D341Med (cell line): Measurements from ENCODE around the gene PRKCB.

ENCODE experiments used
- DNase-seq: peaks from one replicate; pipeline ENCODE4 v3.0.0; 2012; ENCODE audit warnings: low spot score

PRKCB gene

DNA sequence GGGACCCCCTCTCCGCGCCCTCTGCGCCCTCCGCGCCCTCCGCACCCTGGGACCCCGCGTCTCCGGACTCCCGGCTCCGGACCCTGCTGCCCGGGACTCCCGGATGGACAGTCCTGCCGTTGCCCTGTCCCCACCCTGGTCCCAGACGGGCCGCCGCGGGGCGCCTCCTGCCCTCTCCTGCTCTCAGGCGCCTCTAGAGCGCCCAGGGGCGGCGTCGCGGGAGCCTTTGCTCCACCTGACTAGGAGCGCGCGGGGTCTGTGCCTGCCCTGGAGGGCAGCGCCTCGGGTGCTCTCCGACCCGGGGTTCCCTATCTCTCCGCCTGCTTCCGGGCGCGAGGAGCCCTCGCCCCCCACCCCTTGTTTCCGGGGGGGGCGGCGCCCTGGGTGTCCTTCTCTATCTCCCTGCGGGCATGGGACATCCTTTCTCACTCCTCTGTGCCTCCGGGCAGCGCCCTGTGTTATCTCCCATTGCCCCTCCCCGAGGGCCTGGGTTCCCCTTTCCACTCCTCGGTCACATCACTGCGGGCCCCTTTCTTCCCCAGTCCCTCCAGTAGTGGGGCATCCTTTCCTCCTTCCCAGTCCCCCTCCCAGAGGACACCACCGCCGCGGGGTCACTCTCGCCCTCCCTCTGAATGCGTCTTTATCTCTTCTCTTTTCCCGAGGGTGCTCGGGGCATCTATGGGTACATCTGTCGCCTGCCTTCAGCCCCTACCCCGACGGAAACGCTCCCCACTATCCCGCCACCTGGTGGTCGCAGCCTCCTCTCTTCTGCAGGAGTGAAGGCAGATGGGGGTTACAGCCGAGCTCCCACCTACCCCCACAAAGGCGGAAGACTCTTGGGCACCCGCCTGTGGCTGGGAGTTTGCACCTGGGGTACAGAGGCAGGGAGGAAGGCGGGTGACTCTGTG is 875 bp downstream of the PRKCB start:
- peak; percentile 52 for DNase-seq

DNA sequence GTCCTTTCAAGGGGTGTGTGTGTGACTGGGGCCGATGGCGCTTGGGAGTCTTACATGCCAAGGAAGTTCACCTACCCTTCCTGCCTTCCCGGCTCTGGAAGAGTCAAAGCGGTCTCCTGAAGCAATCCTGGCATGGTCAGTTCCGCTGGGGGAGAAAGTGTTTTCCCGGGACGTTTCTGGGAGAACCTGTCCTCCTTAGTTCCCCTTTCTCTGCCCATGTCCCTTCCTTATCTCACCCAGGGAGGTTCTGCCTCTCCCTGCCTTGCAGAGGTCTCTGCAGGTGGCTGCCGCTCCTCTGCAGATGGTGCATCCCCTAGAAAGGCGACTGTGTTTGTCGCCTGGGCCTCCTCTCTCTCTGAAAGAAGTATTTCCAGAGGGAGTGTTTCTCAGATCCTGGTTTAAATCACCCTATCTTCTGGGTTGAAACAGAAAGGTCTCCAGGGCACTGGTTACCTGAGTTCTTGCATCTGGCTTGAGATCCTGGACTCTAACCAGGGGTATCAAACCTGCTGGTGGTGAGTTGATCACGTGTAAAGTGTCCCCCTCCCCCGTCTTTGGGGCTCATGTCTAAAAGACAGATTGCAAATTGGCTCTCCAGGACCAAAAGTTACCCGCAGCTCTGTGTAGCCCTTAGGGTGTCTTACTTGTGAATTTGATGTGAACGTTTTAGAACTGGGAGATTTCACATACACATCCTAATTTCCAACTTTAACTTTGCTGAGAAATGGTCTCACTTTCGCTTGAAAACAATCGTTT is 1.9 kb downstream of the PRKCB start:
- no peak for DNase-seq

DNA sequence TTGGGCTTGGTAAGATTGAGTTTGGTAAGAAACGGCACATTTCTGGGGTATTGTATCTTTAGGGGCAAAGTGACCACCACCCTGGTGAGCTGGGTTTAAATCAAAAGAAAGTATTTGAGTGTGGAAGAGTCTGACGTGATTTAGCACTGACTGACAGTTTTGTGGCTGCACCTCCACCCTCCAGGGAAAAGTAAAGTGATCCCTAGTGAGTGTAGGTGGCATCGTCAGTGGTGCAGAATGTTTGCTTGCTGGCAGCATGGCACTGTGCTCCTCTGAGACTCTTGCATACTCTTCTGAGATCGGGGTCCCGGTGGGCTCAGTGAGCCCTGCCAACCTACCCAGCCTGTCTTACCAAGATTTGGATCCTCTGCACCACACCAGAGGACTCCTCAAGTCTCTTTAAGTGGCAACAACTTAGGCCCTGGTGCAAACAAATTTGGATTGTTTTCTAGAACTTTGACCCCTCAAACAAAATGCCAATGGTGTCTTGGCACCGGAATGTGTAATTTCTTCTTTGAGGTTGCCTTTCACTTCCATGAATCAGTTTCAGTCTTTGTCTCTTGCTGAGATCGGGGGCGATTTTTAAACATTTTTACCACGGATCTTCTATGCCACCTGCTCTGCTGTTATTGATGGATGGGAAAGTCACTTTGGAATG is 2.8 kb downstream of the PRKCB start:
- no peak for DNase-seq

DNA sequence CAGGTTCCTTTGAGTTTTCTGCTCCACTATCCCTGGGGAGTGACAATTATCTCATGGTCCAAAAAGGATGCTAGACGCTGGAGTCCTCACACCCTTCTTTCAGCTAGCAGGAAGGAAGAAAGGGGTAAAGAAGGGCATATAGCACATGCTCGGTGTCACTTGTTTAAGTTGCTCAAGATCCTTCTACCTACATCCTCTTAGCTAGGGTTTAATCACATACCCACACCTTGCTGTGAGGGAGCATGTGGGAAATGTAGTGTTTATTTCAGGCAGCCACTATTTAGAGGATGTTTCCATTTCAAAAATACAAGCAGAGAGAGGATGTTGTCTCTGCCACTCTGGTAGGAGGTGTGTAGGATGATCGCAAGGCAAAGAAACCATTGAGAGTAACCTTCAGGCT is 4.5 kb downstream of the PRKCB start:
- no peak for DNase-seq

DNA sequence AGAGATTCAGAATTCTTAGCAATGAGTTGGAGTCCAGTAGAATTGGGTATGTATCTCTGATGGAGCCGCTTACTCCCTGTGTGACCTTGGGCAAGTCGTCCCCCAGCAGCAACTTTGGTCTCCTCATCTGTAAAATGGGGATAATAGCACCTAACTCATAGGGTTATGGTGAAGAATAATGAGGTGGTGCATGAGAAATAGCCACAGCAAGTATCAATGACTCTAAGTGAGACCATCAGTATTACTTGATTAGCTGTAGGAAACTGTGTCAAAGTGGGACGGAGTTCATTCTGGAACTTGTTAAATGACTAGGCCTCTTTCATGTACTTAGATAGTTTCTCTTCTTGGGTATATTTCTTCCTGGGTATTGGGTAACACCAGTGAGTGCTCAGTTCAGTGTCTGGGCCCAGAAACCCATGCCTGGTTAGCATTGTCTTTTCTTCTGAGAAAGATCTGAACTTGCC is 6.4 kb downstream of the PRKCB start:
- no peak for DNase-seq

DNA sequence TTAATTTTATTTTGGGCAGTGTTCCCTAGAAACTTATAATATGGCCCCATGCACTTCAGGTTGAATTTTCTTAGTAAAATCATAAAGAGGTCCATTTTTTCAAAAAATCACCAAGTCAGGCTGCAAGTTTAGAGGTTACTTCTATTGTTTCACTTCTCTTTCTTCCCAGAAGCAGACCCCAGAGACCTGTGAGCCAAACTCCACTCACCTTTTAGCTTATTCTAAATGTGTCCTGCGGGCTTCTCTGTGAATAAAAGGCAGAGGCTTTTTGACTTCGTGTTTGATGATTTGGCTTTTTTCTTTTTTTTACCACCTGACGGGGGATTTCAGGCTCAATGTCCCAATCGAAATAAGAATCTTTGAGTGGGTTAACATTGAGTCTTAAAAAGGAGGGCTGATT is 7.4 kb downstream of the PRKCB start:
- DNase-seq: no peak

DNA sequence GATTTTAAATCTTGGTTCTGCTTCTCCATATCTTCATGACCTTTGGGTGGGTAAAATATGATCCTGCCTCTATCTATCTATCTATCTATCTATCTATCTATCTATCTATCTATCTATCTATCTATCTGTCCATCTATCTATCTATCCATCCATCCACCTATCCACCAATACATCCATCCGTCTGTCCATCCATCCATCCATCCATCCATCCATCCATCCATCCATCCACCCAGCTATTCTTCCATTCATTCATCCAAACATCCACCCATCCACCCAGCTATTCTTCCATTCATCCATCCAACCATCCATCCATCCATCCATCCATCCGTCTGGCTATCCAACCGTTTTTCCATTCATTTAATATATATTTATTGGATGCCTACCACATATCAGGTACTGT is 11.5 kb downstream of the PRKCB start:
- no peak for DNase-seq

DNA sequence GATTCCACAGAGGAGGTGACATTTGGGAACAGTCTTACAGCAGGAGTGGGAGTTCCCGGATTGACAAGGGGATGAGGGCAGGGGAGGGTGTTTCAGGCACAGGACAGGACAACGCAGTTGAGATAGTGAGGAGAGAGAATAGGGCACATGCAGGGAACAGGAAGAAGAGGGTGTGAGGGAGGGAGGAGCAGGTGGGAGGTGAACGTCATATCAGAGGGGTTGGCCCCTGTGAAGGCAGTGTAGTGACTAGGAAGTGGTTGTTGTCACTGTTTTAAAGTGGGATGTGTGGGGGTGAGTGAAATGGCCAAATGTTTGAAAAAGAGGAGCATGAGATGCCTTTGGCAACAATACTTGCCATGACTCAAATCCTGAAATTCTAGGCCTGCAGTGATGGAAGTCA is 12.2 kb downstream of the PRKCB start:
- no peak for DNase-seq

DNA sequence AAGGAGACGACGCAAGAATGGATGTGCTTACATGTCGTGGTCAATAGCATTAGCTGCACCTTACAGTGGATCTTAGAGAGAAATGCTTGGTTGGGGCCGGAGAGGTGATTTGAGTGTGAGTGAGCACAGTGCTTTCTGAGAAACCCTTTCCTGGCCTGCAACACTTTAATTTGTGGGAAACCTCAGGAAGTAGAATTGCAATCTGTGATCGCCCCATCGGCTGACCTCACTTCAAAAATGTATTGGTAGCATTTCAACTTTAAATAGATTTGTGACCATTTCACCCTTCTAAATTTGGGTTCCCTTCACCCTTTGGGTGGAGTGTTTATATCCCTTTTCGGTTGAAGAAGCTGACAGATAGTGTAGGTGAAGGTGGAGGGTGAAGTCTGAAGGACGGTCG is 13.2 kb downstream of the PRKCB start:
- no peak for DNase-seq

DNA sequence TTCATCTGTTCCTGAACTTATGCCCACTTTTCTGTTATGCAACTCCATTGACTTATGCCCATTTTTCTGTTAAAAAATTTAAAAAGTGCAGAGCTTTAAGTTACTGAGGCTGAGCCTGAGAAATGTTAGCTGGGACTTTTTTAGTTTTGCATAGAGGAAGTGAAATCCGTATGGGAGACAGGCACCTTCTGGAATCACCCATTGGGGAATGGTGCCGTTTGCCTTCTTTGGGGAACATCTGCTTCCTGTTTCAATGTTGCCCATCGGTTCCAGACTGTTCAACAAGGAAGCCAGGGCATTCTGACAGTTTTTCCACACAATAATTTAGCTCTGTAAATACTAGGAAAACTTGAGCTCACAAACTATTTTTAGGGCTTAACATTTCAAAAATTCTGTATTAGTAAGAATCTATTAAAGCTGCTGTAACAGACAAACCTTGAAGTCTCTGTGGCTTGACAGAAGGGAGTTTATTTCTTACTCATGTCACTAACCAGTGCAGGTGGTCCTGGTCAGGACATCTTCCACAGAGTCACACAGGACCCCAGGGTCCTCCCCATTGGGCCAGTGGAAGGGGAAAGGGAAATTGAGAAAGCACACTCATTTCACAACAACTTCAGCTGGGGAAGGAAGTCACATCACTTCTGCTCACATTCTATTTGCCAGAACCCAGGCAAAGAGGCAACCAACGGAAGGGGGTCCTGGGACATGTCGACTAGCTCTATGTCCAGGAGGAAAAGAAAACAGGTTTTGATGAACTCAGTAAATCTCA is 17.2 kb downstream of the PRKCB start:
- no peak for DNase-seq

DNA sequence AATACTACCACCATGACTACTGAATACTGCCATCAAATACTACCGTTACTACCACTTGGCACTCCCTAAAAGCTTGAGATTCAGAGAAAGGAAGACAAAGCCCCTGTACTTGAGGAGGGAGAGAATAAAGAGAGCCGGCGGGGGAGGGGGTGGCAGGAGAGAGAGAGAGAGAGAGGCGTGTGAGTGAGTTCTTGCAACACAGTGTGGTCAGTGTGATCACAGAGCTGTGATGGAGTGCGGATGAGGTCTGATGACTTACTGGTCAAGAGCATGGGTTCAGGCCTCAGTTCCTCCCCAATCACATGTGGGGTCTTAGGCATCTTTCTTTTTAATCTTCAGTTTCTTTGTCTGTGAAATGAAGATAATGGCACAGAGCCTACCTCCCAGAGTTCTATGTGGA is 19.2 kb downstream of the PRKCB start:
- no peak for DNase-seq

DNA sequence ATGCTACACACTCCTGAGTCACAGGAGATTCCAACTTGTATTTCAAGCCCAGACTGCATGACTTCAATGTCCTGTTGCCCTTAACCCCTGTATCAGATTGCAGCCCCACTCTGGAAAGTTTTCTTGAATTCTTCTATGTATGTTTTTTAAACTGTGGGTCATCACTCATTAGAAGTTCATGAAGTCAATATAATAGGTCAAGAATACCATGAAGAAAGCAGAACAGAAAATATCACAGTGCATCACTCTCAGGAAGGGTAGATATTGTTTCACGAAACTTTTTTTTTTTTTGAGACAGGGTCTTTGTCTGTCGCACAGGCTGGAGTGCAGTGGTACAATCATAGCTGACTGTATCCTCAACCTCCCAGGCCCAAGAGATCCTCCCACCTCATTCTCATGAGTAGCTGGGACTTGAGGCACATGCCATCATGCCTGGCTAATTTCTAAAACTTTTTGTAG is 20.5 kb downstream of the PRKCB start:
- DNase-seq: no peak

DNA sequence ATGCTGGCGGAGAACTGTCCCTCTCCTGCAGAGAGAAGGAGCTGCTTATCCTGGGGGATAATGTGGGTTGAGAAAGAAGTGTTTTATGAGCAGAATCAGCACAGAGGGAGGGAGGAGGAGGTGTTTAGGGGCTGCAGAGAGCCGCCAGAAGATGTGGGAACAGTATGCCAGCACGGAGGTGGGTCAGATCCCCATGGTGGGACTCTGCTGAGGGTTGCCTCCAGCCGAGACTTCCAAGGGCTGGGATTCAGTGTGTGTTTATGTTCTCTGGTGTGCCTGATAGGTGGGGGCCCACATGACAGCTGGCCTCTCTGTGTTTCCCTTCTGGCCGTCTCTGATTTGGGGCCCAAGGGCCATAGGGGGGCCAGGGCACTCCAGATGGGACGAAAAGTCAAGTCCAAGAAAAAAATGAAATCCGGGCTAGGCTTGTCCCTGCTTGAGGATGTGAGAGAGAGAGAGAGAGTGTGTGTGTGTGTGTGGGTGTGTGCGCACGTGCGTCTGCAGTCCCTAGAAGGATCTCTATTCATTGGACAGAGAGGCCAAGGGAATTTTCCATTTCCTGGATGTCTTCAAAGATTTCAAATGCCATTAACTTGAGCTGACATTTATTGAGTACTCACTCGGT is 21.6 kb downstream of the PRKCB start:
- no peak for DNase-seq

DNA sequence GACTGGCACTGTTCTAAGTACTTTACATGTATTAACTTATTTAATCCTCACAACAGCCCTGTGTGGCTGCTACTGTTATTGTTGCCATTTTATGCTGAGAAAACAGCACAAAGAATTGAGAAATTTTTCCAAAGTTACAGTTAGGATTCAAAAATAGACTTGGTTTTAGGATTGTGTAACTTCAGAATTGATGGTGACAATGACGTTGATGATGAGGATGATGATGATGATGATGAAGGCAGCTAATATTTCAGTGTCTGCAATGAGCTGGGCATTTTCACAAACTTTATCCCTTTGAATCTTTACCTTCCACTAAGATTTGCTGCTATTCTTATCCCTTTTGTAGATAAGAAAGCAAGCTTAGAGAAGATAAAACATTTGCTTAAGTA is 22.1 kb downstream of the PRKCB start:
- DNase-seq: no peak

DNA sequence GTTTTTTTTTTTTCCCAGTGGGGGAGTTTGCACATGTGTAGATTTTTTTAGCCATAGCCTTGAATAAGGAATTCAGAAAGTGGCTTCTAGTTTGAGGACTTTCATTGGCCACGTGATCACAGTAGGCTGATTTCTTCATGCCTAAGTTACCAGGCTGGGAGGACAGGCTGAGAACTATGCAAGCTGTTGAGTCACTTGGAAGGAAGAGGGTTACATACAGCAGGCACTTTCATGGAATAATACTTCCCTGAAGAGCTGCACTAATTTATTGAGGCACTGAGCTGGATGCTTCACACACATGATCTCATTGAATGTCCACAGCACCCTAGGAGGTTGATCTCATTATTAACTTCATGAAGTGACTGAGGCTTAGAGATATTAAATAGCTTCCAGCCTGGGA is 22.8 kb downstream of the PRKCB start:
- no peak for DNase-seq

DNA sequence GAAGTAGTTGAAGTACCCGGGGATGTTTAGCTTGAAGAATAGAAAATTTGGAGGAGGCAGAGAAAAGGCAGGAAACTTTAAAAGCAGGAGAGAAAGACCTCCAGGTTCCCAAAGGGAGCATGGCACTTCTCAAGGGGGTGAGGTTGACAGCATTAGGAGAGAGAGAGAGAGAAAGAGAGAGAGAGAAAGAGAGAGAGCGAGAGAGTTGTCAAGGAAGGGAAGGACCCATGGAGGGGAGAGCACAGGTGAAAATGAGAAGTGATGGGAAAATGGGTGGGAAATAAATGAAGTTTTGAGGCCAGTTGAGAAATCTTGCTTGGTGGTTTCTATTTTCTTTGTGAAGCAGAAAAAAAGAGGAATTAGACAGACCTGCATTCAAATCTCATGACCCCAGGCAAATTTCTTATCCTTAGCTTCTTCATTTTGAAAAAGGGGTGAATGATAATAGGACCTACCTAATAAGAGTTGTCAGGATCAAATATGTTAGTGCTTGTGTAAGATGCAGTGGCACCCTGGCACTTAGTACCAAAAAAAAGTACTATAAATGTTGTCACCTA is 24.0 kb downstream of the PRKCB start:
- no peak for DNase-seq

DNA sequence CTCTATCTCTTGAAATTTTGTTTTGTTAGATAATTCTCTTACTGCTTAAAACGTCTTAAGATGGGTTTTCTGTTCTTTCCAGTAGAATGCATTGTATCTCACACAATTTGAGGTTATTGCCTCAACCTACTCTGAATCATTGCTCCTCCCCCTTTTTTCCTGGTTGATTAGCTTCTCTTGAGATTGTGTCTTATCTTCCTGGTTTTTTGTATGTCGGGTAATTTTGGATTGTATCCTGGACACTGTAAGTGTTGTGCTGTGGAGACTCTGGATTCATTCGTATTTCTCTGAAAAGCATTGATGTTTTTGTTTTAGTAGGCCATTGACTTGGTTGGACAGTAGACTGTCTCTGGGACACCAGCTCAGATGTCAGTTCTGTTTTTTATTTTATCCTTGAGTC is 26.1 kb downstream of the PRKCB start:
- DNase-seq: no peak

DNA sequence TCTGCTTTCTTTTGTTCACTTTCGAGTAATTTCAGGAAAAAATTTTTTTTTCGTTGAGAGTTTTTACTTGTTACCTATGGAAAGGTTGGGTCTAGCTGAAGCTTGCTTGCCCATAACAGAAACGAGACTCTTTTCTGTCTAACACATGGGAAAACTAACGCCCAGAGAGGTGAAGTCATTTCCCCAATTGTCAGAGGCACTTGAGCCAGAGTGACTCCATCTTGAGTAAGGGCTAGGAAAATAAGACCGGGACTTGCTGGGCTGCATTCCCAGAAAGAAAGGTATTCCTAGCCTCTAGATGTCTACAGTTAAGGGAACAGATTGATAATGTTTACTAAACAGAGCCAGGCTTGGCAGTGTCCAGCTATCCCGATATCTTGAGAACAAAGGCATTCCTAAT is 26.8 kb downstream of the PRKCB start:
- DNase-seq: no peak

DNA sequence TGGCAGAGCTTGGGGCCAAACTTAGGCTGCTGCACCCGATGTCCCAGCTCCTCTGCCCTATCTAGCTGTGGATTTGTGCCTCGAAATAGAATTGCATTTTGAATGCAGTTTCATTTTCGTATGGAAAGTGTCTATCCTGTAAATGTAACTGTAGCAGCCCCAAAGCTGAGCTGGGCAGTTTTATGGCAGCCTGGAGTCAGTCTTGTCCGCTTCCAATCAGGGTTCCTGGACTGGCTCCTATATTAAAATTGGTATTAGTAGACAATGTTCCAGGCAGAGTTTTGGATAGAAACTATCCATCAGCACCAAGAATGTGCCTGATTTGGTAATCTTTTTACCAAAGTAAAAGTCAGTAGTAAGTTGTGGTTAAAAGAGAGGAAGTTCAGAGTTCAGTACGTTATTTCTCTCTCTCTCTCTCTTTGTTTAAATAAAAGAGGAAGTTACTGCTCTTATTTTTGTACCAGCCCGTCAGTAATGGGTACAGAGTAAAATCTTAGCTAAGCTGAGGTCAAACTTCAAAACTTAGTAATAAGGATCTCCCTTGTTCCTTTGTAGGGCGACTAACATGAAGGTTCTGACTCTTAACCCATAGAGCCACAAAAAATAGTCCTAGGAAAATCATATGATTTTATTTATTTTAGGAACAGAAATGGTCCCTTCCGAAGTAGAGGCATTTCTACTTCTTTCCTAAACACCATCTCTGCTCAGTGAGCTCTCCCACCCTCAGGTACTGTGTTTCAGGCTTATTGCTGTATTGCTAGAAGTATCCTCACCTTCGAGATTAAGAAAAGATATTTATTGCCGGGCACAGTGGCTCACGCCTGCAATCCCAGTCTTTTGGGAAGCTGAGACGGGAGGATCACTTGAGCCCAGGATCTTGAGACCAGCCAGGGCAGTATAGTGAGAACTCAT is 28.0 kb downstream of the PRKCB start:
- DNase-seq: no peak

DNA sequence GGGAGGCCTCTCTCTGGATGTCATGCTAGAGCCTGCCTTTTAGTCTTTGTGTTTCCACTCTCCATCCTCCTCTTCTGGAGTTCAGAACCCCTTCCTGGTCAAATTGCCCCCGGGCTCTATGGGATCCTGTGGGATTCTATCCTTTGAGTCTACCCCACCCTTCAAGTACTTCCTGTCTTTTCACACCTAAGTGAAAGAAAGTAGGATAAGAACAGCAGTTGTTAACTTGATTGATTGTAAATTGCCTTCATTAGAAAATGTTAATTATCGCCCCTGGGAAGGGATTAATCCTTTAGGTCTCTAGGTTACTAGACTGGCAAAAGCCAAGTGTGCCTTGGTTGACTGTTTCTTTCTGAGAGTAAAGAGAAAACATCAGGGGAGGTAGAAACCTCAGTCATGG is 30.1 kb downstream of the PRKCB start:
- DNase-seq: no peak
